GM12872 (cell line): Measurements from ENCODE around the gene PPP2R2D.

ENCODE experiments used
- TF ChIP-seq, protein P1 (sequence below): IDR thresholded peaks from 3 replicates; pipeline ENCODE4 v1.5.1; 2011; ENCODE audit warnings: low read depth, mild to moderate bottlenecking, low read length, moderate library complexity; ENCODE audit not compliant: insufficient read depth

Gene PPP2R2D

GRCh38 chr10:131900350-131901152 lies at the start of gene PPP2R2D:
TSS of gene PPP2R2D (plus strand) at chr10:131901008. CDS start at chr10:131901149, 141 bp downstream.
- TF ChIP-seq, protein P1, sequence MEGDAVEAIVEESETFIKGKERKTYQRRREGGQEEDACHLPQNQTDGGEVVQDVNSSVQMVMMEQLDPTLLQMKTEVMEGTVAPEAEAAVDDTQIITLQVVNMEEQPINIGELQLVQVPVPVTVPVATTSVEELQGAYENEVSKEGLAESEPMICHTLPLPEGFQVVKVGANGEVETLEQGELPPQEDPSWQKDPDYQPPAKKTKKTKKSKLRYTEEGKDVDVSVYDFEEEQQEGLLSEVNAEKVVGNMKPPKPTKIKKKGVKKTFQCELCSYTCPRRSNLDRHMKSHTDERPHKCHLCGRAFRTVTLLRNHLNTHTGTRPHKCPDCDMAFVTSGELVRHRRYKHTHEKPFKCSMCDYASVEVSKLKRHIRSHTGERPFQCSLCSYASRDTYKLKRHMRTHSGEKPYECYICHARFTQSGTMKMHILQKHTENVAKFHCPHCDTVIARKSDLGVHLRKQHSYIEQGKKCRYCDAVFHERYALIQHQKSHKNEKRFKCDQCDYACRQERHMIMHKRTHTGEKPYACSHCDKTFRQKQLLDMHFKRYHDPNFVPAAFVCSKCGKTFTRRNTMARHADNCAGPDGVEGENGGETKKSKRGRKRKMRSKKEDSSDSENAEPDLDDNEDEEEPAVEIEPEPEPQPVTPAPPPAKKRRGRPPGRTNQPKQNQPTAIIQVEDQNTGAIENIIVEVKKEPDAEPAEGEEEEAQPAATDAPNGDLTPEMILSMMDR = no peak

DNA sequence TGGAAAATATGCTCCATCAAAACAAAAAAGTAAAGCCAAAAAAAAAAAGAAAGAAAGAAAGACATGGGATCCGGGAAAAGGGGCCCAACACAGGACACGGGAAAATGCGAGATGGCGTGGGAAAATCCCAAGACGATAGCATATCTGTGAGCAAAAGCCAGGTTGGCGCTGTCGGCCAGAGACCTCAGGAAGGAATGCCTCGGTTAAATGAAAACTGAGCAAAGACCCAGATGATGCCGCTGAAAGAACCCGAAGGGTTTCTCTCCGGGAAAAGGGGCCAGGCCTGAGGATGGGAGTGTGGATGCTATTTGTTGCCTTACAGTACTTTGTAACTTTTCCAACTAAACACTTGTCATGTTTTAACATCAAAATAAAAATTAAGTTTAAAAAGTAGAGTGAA lies 49.5 kb upstream of the PPP2R2D start:
- TF ChIP-seq, protein P1 = no peak

- TF ChIP-seq, protein P1 = no peak
Measured at GRCh38 chr10:131852176-131852822, 48.5 kb upstream of the PPP2R2D start.

- TF ChIP-seq, protein P1 = no peak
Measured at GRCh38 chr10:131852823-131853609, 47.8 kb upstream of the PPP2R2D start.

GRCh38 chr10:131853610-131853964 lies 47.2 kb upstream of the PPP2R2D start:
- TF ChIP-seq, protein P1 = no peak

DNA sequence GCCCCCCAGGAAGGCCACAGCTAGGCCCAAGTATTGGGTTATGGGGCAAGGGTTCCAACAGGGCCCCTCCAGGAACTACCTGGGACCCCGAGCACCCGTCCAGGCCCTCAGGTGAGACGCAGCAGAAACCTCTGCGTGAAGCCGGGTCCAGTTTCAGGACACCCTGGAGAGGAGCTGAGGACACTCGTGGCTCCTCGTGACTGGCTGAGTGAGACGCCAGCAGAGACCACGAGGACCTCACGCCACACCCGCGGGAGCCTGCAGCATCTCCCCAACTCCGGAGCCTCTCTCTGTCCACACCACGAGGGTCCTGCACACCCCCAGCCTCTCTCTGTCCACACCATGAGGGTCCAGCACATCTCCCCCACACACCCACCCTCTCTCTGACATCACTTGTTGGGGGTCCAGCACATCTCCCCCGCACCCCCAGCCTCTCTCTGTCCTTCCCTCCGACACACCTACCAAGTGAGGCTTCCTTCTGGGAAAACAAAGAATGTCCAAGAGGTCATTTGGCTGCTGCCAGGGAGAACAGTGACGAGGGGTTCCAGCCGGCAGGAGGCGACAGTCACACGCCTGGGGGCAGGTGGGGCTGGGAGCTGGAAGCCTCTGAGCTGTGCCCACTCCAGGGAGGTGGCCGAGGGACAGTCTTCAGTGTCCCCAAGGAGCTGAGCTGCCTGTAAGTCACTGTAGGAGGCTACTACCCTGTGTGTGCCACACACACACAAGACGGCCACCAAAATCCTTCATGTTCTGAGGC lies 46.1 kb upstream of the PPP2R2D start:
- TF ChIP-seq, protein P1 = no peak
